ENCODE results near the gene USP20.

GRCh38 chr9:129854588-129855110 lies 19.4 kb downstream of the USP20 start:
- TF ChIP-seq CTCF (IDR thresholded peaks at IDR 0.05) (no peak), POLR2AphosphoS5 (IDR thresholded peaks at IDR 0.05) (no peak)

Data from stomach (tissue), 4 donors.